ENCODE results near the gene ZSCAN23. TPM values are rescaled to one million over a fixed set of nuclear protein-coding genes. Genes with fewer than 3 reads are reported as not detected.
"Not testable (repeated sequence)": the region's sequence is repeated elsewhere in the genome, so short reads cannot be mapped to it uniquely, and the experiment has no call there.

Gene ZSCAN23
- total RNA-seq, 1 donor from 2014 or later = 20.4 TPM

- H3K27me3 Mint-ChIP-seq (ENCODE audit: insufficient read depth, low read depth) = peaks cover 5% of the 10 kb centered on the region
- Histone ChIP-seq H3K79me2 (ENCODE audit: low read depth) (no peaks in the 10 kb centered on the region), H2AFZ (replicated peaks) (no peak overlapping the region), H3K36me3 (no peaks in the 10 kb centered on the region), H3F3A (ENCODE audit: low read depth) (no peaks in the 10 kb centered on the region), H3K27me3 (peaks cover 16% of the 10 kb centered on the region), H3K4me3 (no peak overlapping the region), H3K4me2 (no peak overlapping the region), H3K9ac (no peak overlapping the region), H3K9me3 (ENCODE audit: low read depth) (no peaks in the 10 kb centered on the region), H3K4me1 (no peaks in the 10 kb centered on the region), H4K20me1 (ENCODE audit: low read depth) (no peaks in the 10 kb centered on the region), H3K27ac (no peak overlapping the region)
- no peaks in the 10 kb centered on the region for H3K4me1 Mint-ChIP-seq
- no peak overlapping the region for H3K4me3 Mint-ChIP-seq
- peaks cover 2% of the 10 kb centered on the region for H3K9me3 Mint-ChIP-seq
- H3K36me3 Mint-ChIP-seq = no peaks in the 10 kb centered on the region
- no peak overlapping the region for H3K27ac Mint-ChIP-seq
- DNase-seq (ENCODE audit: low spot score) = no peak
- no peak for TF ChIP-seq EZH2phosphoT487 (IDR thresholded peaks at IDR 0.05)
- TF ChIP-seq EZH2 (IDR thresholded peaks at IDR 0.05) = no peak
- TF ChIP-seq CTCF (IDR thresholded peaks at IDR 0.05) = no peak
Observed at GRCh38 chr6:28410767-28411166, 32.5 kb downstream of the ZSCAN23 start.

- Histone ChIP-seq H3K4me1 (no peaks in the 10 kb centered on the region), H2AFZ (replicated peaks) (no peak overlapping the region), H3K4me3 (no peak overlapping the region), H3K4me2 (no peak overlapping the region), H3K36me3 (no peaks in the 10 kb centered on the region), H3K79me2 (ENCODE audit: low read depth) (no peaks in the 10 kb centered on the region), H3K9me3 (ENCODE audit: low read depth) (no peaks in the 10 kb centered on the region), H3K9ac (no peak overlapping the region), H3K27ac (no peak overlapping the region), H3K27me3 (peaks cover 36% of the 10 kb centered on the region), H3F3A (ENCODE audit: low read depth) (no peaks in the 10 kb centered on the region), H4K20me1 (ENCODE audit: low read depth) (no peaks in the 10 kb centered on the region)
- Mint-ChIP-seq H3K4me3 (no peak overlapping the region), H3K9me3 (peaks cover 2% of the 10 kb centered on the region), H3K27me3 (ENCODE audit: insufficient read depth, low read depth) (peaks cover 5% of the 10 kb centered on the region), H3K27ac (no peak overlapping the region), H3K36me3 (no peaks in the 10 kb centered on the region), H3K4me1 (no peaks in the 10 kb centered on the region)
- no peak for DNase-seq (ENCODE audit: low spot score)
- TF ChIP-seq EZH2 (IDR thresholded peaks at IDR 0.05) (no peak), EZH2phosphoT487 (IDR thresholded peaks at IDR 0.05) (no peak), CTCF (IDR thresholded peaks at IDR 0.05) (no peak)
Observed at GRCh38 chr6:28408076-28408802, 35.1 kb downstream of the ZSCAN23 start.

GRCh38 chr6:28407401-28407800, 35.9 kb downstream of the ZSCAN23 start:
- no peak overlapping the region for H3K27ac ChIP-seq
- no peaks in the 10 kb centered on the region for H3K9me3 ChIP-seq (ENCODE audit: low read depth)
- no peaks in the 10 kb centered on the region for H4K20me1 ChIP-seq (ENCODE audit: low read depth)
- H3F3A ChIP-seq (ENCODE audit: low read depth) = no peaks in the 10 kb centered on the region
- Mint-ChIP-seq H3K9me3 (peaks cover 2% of the 10 kb centered on the region), H3K27me3 (ENCODE audit: insufficient read depth, low read depth) (peaks cover 5% of the 10 kb centered on the region), H3K4me1 (no peaks in the 10 kb centered on the region), H3K36me3 (no peaks in the 10 kb centered on the region), H3K4me3 (no peak overlapping the region), H3K27ac (no peak overlapping the region)
- no peaks in the 10 kb centered on the region for H3K4me1 ChIP-seq
- H3K27me3 ChIP-seq = peaks cover 44% of the 10 kb centered on the region
- no peak for TF ChIP-seq EZH2phosphoT487 (IDR thresholded peaks at IDR 0.05)
- no peak for TF ChIP-seq EZH2 (IDR thresholded peaks at IDR 0.05)
- no peak for TF ChIP-seq CTCF (IDR thresholded peaks at IDR 0.05)
- H3K4me3 ChIP-seq = no peak overlapping the region
- no peak overlapping the region for H3K4me2 ChIP-seq
- no peaks in the 10 kb centered on the region for H3K79me2 ChIP-seq (ENCODE audit: low read depth)
- H2AFZ ChIP-seq (replicated peaks) = no peak overlapping the region
- H3K36me3 ChIP-seq = no peaks in the 10 kb centered on the region
- no peak overlapping the region for H3K9ac ChIP-seq
- DNase-seq (ENCODE audit: low spot score) = no peak

- not testable (repeated sequence) for H3K27me3 Mint-ChIP-seq (ENCODE audit: insufficient read depth, low read depth); H3K9me3 ChIP-seq (ENCODE audit: low read depth); H3K79me2 ChIP-seq (ENCODE audit: low read depth); H3K4me1 Mint-ChIP-seq; H3K27ac Mint-ChIP-seq; DNase-seq (ENCODE audit: low spot score); H3K36me3 ChIP-seq; H3K4me1 ChIP-seq; H3K27ac ChIP-seq; H2AFZ ChIP-seq (replicated peaks); H3K4me3 Mint-ChIP-seq; H3K36me3 Mint-ChIP-seq; H3K4me3 ChIP-seq; H3K9ac ChIP-seq; H3K9me3 Mint-ChIP-seq; H3K4me2 ChIP-seq; H4K20me1 ChIP-seq (ENCODE audit: low read depth)
- Histone ChIP-seq H3F3A (ENCODE audit: low read depth) (peaks cover 10% of the 10 kb centered on the region), H3K27me3 (peaks cover 66% of the 10 kb centered on the region)
Observed at GRCh38 chr6:28403923-28404322, 39.4 kb downstream of the ZSCAN23 start.

Measured in neural progenitor cell (in vitro differentiated cells).